K562 (cell line): Measurements from ENCODE around the gene STIM1. TPM values are rescaled to one million over a fixed set of nuclear protein-coding genes. Genes with fewer than 3 reads are reported as not detected.

Source experiments
- PHF20 ChIP-seq: fragments of 450-650 bp; IDR thresholded peaks from 2 replicates; pipeline ENCODE4 v1.6.1; 2018; ENCODE audit not compliant: partially characterized antibody
- POLR2A ChIP-seq: fragments of 450-650 bp; conservative IDR thresholded peaks from 2 replicates; pipeline ENCODE4 v1.6.1; 2016
- SIN3A ChIP-seq, 2 experiments: fragments of 150-350 bp in 1 of 2; IDR thresholded peaks; 2 replicates each; pipeline ENCODE4 v1.6.1; 2011 to 2016; ENCODE audit warnings: borderline replicate concordance in 2 of 2, low read depth in 2 of 2, low read length in 2 of 2, mild to moderate bottlenecking in 2 of 2, moderate library complexity in 2 of 2; ENCODE audit not compliant: control insufficient read depth in 1 of 2
- SOX6 ChIP-seq: fragments of 450-650 bp; IDR thresholded peaks from 2 replicates; pipeline ENCODE4 v1.6.1; 2014; ENCODE audit warnings: mild to moderate bottlenecking
- polyA plus RNA-seq, 8 experiments: library from polyadenylated mRNA; depleted of rRNA in 4 of 8; stranded (reverse) in 5 of 8; unstranded in 3 of 8; fragments of >200 nt; fragmentation: Nextera tagmentation in 2 of 8; fragmentation: Illumina TruSeq in 1 of 8; extraction: Ambion mirVana in 2 of 8; extraction: Trizol in 1 of 8; gene quantifications; 2 replicates each; pipeline versions ENCODE4 v1.2.1 to v1.2.3, GENCODE V29; 2011 to 2014; ENCODE audit warnings: inconsistent platforms in 1 of 8, missing spikeins in 1 of 8
- total RNA-seq, 7 experiments: library from RNA; depleted of rRNA in 6 of 7; stranded (reverse); fragments of >200 nt in 6 of 7; fragmentation: Illumina TruSeq in 2 of 7; extraction: Trizol in 2 of 7; gene quantifications; 2 replicates each; pipeline versions ENCODE4 v1.2.1 to v1.2.3, GENCODE V29; 2011 to 2021; ENCODE audit warnings: low replicate concordance in 1 of 7
- TF ChIP-seq, protein P1 (sequence below): fragments of 200-600 bp; sonication (generic); IDR thresholded peaks from one replicate; pipeline ENCODE4 v1.6.1; 2012; ENCODE audit warnings: mild to moderate bottlenecking, low read depth, low read length, inconsistent platforms
- TF ChIP-seq, protein P2 (sequence below), 2 experiments: fragments of 450-650 bp in 1 of 2; sonication (generic) in 1 of 2; formaldehyde crosslinking in 1 of 2; IDR thresholded peaks in 1 of 2; conservative IDR thresholded peaks in 1 of 2; 2 replicates each; pipeline versions ENCODE4 v1.6.1 to v1.8.1; 2016 to 2023; ENCODE audit warnings: mild to moderate bottlenecking in 2 of 2, moderate library complexity in 2 of 2, inconsistent platforms in 1 of 2, missing genetic modification reagents in 1 of 2
- TF ChIP-seq, protein P3 (sequence below), 2 experiments: fragments of 450-650 bp; conservative IDR thresholded peaks; 2 replicates each; pipeline ENCODE4 v1.6.1; 2017; ENCODE audit warnings: mild to moderate bottlenecking in 2 of 2, moderate library complexity in 2 of 2
- TF ChIP-seq, protein P4 (sequence below), 2 experiments: IDR thresholded peaks; 2 replicates each; pipeline ENCODE4 v1.6.1; 2011; ENCODE audit warnings: borderline replicate concordance in 1 of 2, control low read depth in 1 of 2, low read depth in 1 of 2, low read length in 1 of 2, mild to moderate bottlenecking in 1 of 2, mixed read lengths in 1 of 2, moderate library complexity in 1 of 2; ENCODE audit not compliant: insufficient read depth in 1 of 2, insufficient read length in 1 of 2, poor library complexity in 1 of 2, severe bottlenecking in 1 of 2; ENCODE audit errors: extremely low read depth in 1 of 2

The STIM1 gene
- total and polyA plus RNA-seq, 9 of the 15 experiments (the other 6 are each of a cell fraction or from before 2014, with no cell fraction given), result 7.7 to 50.5 (median 22.5) TPM

DNA sequence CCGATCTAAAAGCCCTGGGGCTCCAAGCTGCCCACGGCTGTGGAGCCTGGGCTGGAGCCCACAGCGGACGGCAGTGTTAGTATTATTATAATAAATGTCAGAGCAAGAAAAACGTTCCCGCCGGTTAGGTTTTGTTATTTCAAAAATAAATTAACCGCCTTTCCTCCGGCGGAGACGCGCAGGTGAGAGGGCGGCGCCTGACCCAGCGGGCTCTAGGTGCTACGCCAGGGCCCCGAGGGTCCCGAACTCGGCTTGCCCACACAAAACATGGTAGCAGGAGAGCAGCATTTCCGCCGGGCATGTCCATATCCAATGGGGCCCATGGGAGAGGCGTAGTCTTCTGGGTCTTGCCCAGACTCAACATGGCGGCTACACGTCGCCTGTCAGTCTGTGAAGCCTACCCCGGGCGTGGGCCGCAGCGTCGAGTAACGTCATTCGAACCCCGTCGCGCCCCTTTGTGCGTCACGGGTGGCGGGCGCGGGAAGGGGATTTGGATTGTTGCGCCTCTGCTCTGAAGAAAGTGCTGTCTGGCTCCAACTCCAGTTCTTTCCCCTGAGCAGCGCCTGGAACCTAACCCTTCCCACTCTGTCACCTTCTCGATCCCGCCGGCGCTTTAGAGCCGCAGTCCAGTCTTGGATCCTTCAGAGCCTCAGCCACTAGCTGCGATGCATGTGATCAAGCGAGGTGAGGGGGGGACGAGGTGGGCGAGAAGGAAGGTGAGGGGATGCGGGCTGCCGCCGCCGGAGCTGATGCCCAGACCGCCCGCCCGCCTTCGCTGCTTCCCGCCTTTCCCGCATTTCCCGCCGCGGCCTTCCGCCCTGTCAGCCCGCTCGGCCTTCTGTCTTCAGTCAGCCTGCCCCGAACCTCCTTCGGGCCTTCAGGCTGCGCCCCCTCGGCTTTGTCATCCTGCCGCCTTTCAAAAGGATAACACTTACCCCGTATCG, 239.2 kb downstream of the STIM1 start, which contains the start of gene RRM1 (continued):
- TF ChIP-seq, protein P1, sequence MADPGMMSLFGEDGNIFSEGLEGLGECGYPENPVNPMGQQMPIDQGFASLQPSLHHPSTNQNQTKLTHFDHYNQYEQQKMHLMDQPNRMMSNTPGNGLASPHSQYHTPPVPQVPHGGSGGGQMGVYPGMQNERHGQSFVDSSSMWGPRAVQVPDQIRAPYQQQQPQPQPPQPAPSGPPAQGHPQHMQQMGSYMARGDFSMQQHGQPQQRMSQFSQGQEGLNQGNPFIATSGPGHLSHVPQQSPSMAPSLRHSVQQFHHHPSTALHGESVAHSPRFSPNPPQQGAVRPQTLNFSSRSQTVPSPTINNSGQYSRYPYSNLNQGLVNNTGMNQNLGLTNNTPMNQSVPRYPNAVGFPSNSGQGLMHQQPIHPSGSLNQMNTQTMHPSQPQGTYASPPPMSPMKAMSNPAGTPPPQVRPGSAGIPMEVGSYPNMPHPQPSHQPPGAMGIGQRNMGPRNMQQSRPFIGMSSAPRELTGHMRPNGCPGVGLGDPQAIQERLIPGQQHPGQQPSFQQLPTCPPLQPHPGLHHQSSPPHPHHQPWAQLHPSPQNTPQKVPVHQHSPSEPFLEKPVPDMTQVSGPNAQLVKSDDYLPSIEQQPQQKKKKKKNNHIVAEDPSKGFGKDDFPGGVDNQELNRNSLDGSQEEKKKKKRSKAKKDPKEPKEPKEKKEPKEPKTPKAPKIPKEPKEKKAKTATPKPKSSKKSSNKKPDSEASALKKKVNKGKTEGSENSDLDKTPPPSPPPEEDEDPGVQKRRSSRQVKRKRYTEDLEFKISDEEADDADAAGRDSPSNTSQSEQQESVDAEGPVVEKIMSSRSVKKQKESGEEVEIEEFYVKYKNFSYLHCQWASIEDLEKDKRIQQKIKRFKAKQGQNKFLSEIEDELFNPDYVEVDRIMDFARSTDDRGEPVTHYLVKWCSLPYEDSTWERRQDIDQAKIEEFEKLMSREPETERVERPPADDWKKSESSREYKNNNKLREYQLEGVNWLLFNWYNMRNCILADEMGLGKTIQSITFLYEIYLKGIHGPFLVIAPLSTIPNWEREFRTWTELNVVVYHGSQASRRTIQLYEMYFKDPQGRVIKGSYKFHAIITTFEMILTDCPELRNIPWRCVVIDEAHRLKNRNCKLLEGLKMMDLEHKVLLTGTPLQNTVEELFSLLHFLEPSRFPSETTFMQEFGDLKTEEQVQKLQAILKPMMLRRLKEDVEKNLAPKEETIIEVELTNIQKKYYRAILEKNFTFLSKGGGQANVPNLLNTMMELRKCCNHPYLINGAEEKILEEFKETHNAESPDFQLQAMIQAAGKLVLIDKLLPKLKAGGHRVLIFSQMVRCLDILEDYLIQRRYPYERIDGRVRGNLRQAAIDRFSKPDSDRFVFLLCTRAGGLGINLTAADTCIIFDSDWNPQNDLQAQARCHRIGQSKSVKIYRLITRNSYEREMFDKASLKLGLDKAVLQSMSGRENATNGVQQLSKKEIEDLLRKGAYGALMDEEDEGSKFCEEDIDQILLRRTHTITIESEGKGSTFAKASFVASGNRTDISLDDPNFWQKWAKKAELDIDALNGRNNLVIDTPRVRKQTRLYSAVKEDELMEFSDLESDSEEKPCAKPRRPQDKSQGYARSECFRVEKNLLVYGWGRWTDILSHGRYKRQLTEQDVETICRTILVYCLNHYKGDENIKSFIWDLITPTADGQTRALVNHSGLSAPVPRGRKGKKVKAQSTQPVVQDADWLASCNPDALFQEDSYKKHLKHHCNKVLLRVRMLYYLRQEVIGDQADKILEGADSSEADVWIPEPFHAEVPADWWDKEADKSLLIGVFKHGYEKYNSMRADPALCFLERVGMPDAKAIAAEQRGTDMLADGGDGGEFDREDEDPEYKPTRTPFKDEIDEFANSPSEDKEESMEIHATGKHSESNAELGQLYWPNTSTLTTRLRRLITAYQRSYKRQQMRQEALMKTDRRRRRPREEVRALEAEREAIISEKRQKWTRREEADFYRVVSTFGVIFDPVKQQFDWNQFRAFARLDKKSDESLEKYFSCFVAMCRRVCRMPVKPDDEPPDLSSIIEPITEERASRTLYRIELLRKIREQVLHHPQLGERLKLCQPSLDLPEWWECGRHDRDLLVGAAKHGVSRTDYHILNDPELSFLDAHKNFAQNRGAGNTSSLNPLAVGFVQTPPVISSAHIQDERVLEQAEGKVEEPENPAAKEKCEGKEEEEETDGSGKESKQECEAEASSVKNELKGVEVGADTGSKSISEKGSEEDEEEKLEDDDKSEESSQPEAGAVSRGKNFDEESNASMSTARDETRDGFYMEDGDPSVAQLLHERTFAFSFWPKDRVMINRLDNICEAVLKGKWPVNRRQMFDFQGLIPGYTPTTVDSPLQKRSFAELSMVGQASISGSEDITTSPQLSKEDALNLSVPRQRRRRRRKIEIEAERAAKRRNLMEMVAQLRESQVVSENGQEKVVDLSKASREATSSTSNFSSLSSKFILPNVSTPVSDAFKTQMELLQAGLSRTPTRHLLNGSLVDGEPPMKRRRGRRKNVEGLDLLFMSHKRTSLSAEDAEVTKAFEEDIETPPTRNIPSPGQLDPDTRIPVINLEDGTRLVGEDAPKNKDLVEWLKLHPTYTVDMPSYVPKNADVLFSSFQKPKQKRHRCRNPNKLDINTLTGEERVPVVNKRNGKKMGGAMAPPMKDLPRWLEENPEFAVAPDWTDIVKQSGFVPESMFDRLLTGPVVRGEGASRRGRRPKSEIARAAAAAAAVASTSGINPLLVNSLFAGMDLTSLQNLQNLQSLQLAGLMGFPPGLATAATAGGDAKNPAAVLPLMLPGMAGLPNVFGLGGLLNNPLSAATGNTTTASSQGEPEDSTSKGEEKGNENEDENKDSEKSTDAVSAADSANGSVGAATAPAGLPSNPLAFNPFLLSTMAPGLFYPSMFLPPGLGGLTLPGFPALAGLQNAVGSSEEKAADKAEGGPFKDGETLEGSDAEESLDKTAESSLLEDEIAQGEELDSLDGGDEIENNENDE, result no peak
- TF ChIP-seq SOX6, result 0 out of 2 replicates have a peak, but pooled peaks have one; percentile 36
- TF ChIP-seq POLR2A, result peak; percentile 84
- peak in 1 of 2 experiments; percentile 57; a peak in 2 of 4 replicates for TF ChIP-seq SIN3A (IDR thresholded peaks at IDR 0.05; ENCODE audit: borderline replicate concordance in 2 of 2, control insufficient read depth in 1 of 2, low read depth in 2 of 2, low read length in 2 of 2)
- TF ChIP-seq, protein P2, sequence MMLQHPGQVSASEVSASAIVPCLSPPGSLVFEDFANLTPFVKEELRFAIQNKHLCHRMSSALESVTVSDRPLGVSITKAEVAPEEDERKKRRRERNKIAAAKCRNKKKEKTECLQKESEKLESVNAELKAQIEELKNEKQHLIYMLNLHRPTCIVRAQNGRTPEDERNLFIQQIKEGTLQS (IDR thresholded peaks at IDR 0.05), result peak; percentile 60; the same call in 1 of the 2 replicates
- TF ChIP-seq, protein P2 (CRISPR knock-in tag; conservative IDR thresholded peaks at IDR 0.05), result 0 out of 2 replicates have a peak, but pooled peaks have one; percentile 64
- TF ChIP-seq, protein P3, sequence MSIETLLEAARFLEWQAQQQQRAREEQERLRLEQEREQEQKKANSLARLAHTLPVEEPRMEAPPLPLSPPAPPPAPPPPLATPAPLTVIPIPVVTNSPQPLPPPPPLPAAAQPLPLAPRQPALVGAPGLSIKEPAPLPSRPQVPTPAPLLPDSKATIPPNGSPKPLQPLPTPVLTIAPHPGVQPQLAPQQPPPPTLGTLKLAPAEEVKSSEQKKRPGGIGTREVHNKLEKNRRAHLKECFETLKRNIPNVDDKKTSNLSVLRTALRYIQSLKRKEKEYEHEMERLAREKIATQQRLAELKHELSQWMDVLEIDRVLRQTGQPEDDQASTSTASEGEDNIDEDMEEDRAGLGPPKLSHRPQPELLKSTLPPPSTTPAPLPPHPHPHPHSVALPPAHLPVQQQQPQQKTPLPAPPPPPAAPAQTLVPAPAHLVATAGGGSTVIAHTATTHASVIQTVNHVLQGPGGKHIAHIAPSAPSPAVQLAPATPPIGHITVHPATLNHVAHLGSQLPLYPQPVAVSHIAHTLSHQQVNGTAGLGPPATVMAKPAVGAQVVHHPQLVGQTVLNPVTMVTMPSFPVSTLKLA (conservative IDR thresholded peaks at IDR 0.05), result peak; percentile 85 to 94
- TF ChIP-seq, protein P4, sequence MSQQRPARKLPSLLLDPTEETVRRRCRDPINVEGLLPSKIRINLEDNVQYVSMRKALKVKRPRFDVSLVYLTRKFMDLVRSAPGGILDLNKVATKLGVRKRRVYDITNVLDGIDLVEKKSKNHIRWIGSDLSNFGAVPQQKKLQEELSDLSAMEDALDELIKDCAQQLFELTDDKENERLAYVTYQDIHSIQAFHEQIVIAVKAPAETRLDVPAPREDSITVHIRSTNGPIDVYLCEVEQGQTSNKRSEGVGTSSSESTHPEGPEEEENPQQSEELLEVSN (IDR thresholded peaks at IDR 0.05; ENCODE audit: borderline replicate concordance in 1 of 2, extremely low read depth in 1 of 2, insufficient read depth in 1 of 2, insufficient read length in 1 of 2, low read depth in 1 of 2, low read length in 1 of 2, poor library complexity in 1 of 2, severe bottlenecking in 1 of 2), result peak; percentile 67 to 81
- TF ChIP-seq PHF20, result peak; percentile 73
